DND-41 (cell line): ENCODE data around the gene TRA2A.

Source experiments
- ATAC-seq: fragments of 200-7000 bp; cut with Tn5 transposase; 3 replicates; pipeline ENCODE4 v1.9.1; 2021; ENCODE audit warnings: low read depth; ENCODE audit not compliant: insufficient read depth
- DNase-seq: peaks from one replicate; pipeline ENCODE4 v3.0.0-alpha.2; 2020
- H2AFZ ChIP-seq: 2 replicates; pipeline ENCODE4 v1.6.0; 2012; ENCODE audit warnings: low read depth, low read length
- H3K27ac ChIP-seq: 2 replicates; pipeline ENCODE4 v1.5.1; 2012; ENCODE audit warnings: low read length, inconsistent platforms
- H3K27me3 ChIP-seq: fragments of 200-600 bp; sonication (generic); 2 replicates; pipeline ENCODE4 v1.6.0; 2012; ENCODE audit warnings: low read length, mild to moderate bottlenecking, inconsistent platforms; ENCODE audit not compliant: insufficient read depth, poor library complexity
- H3K36me3 ChIP-seq: 2 replicates; pipeline ENCODE4 v1.5.1; 2012; ENCODE audit warnings: low read length, inconsistent platforms; ENCODE audit not compliant: insufficient read depth
- H3K4me1 ChIP-seq: 2 replicates; pipeline ENCODE4 v1.5.1; 2012; ENCODE audit warnings: mild to moderate bottlenecking, low read length; ENCODE audit not compliant: insufficient read depth
- H3K4me2 ChIP-seq: 2 replicates; pipeline ENCODE4 v1.6.0; 2012; ENCODE audit warnings: mild to moderate bottlenecking, moderate library complexity, low read length, inconsistent platforms; ENCODE audit not compliant: insufficient read depth
- H3K4me3 ChIP-seq, 2 experiments: fragments of 200-600 bp in 1 of 2; shearing (Covaris generic) in 1 of 2; 2 replicates each; pipeline ENCODE4 v1.5.1; 2012 to 2016; ENCODE audit warnings: inconsistent platforms in 2 of 2, low read length in 2 of 2, mild to moderate bottlenecking in 2 of 2, low read depth in 1 of 2, moderate library complexity in 1 of 2
- H3K79me2 ChIP-seq: 2 replicates; pipeline ENCODE4 v1.6.0; 2012; ENCODE audit warnings: low read length, inconsistent platforms; ENCODE audit not compliant: insufficient read depth
- H3K9ac ChIP-seq: 2 replicates; pipeline ENCODE4 v1.6.0; 2012; ENCODE audit warnings: low read depth, mild to moderate bottlenecking, inconsistent platforms, low read length, moderate library complexity
- H3K9me3 ChIP-seq: 2 replicates; pipeline ENCODE4 v1.5.1; 2012; ENCODE audit warnings: low read length, moderate library complexity, mild to moderate bottlenecking, inconsistent platforms; ENCODE audit not compliant: insufficient read depth, severe bottlenecking
- H4K20me1 ChIP-seq: 2 replicates; pipeline ENCODE4 v1.6.0; 2012; ENCODE audit warnings: low read length; ENCODE audit not compliant: insufficient read depth
- EZH2 ChIP-seq: IDR thresholded peaks from 3 replicates; pipeline ENCODE4 v1.6.1; 2012; ENCODE audit warnings: borderline replicate concordance, low read depth, mild to moderate bottlenecking, moderate library complexity, low read length, inconsistent platforms; ENCODE audit not compliant: severe bottlenecking
- TF ChIP-seq, protein P1 (sequence below): IDR thresholded peaks from 2 replicates; pipeline ENCODE4 v1.5.1; 2012; ENCODE audit warnings: borderline replicate concordance, low read length, moderate library complexity, mild to moderate bottlenecking; ENCODE audit not compliant: poor library complexity, severe bottlenecking; ENCODE audit errors: extremely low read depth

TRA2A gene

DNA sequence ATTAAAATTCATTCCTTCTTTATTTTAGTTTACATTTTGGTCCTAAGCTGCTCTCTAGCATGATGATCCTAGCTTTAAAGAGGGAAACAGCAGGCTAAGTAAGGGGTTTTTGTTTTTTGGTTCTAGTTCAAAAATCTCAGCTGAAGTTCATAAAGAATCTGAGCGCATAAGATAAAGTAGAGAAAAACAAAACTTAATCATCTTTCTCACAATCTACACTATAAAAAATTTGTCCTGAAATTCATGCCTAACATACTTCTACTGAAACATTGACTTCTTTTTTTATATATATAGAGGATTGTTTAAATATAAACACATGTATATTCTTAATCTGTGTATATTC, 54.7 kb downstream of the TRA2A start:
- H3K4me3 ChIP-seq = no peak overlapping the region
- no peak overlapping the region for H3K4me2 ChIP-seq
- no peak overlapping the region for H3K9ac ChIP-seq
- TF ChIP-seq, protein P1, sequence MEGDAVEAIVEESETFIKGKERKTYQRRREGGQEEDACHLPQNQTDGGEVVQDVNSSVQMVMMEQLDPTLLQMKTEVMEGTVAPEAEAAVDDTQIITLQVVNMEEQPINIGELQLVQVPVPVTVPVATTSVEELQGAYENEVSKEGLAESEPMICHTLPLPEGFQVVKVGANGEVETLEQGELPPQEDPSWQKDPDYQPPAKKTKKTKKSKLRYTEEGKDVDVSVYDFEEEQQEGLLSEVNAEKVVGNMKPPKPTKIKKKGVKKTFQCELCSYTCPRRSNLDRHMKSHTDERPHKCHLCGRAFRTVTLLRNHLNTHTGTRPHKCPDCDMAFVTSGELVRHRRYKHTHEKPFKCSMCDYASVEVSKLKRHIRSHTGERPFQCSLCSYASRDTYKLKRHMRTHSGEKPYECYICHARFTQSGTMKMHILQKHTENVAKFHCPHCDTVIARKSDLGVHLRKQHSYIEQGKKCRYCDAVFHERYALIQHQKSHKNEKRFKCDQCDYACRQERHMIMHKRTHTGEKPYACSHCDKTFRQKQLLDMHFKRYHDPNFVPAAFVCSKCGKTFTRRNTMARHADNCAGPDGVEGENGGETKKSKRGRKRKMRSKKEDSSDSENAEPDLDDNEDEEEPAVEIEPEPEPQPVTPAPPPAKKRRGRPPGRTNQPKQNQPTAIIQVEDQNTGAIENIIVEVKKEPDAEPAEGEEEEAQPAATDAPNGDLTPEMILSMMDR = no peak
- no peak for TF ChIP-seq EZH2
- H4K20me1 ChIP-seq = no peaks in the 10 kb centered on the region
- no peak overlapping the region for H2AFZ ChIP-seq
- DNase-seq = no peak
- no peaks in the 10 kb centered on the region for H3K9me3 ChIP-seq
- no peak overlapping the region for H3K27ac ChIP-seq
- peaks cover 1% of the 10 kb centered on the region; the same call in 1 of the 2 replicates for H3K4me1 ChIP-seq
- no peaks in the 10 kb centered on the region for H3K36me3 ChIP-seq
- no peaks in the 10 kb centered on the region for H3K79me2 ChIP-seq
- H3K27me3 ChIP-seq = peaks cover 10% of the 10 kb centered on the region
- no peak for ATAC-seq

DNA sequence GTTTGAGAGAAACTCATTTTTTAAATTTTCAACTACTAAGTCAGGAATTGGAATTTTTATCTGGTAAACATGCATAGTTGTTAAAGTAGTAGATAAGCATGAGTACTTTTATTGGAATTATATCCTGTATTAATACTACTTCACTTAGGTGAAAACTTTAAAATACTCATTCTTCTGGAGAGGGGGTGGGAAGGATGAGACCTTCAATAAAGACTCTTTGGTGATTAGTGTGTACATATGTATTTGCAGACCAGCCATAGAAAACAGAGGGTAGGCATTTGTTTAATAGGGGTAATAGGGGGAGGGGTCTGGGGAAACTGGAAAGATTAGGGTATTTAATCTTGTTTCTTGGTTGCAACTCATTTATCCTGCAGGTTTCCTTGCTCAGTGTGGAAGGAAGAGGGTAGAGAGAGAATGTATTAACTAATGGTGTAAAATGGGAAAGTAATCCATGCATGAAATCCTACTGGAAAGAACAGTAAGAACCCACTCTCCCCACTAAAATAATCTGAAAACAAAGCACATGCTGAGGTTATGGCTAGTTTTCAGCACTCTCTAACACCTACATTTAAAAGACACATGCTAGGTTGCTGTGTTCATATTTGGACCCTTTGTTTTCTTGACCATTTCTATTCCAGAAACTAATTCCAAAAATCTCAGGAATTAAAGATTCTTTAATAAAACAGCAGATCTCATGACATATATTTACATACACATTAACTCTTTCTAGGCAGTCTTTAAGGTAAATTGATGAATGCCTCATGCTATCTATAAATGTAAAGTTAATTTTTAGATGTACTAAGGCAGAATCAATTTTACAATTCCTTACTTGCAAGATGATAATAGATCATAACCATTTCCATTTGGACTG, 55.3 kb downstream of the TRA2A start:
- Histone ChIP-seq H3K27ac (no peak overlapping the region), H4K20me1 (no peaks in the 10 kb centered on the region), H3K4me3 (no peak overlapping the region), H3K4me1 (peaks cover 7% of the 10 kb centered on the region), H3K27me3 (peaks cover 10% of the 10 kb centered on the region), H3K36me3 (no peaks in the 10 kb centered on the region), H3K79me2 (no peaks in the 10 kb centered on the region), H3K9me3 (no peaks in the 10 kb centered on the region), H3K9ac (no peak overlapping the region), H2AFZ (no peak overlapping the region), H3K4me2 (no peak overlapping the region)
- TF ChIP-seq, protein P1 = no peak
- no peak for TF ChIP-seq EZH2
- no peak for DNase-seq
- ATAC-seq = no peak

DNA sequence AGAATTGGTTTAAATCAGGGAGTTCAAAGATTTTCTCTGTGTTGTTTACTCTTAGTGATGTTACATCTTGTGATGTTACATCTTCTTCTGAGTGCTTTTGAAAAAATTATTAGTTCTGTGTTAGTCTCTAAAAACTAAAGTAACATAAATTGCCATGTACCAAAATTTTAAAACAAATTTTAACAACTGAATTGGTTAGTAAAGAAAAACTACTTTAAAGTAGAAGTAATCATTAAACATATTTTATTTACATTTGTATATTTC, 56.3 kb downstream of the TRA2A start:
- Histone ChIP-seq H3K4me1 (peaks cover 13% of the 10 kb centered on the region), H3K79me2 (no peaks in the 10 kb centered on the region)
- DNase-seq = no peak

More for the DNA sequence above, 56.3 kb downstream of the TRA2A start:
- TF ChIP-seq, protein P1 = no peak
- no peak for TF ChIP-seq EZH2
- no peaks in the 10 kb centered on the region for H3K9me3 ChIP-seq
- peaks cover 10% of the 10 kb centered on the region for H3K27me3 ChIP-seq
- H3K4me3 ChIP-seq = no peak overlapping the region
- H2AFZ ChIP-seq = no peak overlapping the region
- no peak overlapping the region for H3K4me2 ChIP-seq
- no peaks in the 10 kb centered on the region for H4K20me1 ChIP-seq
- H3K9ac ChIP-seq = no peak overlapping the region
- H3K36me3 ChIP-seq = no peaks in the 10 kb centered on the region
- no peak for ATAC-seq
- no peak overlapping the region for H3K27ac ChIP-seq
